CD1c-positive myeloid dendritic cell (primary cell): ENCODE data around the gene ZDHHC20.

Experiments used
- DNase-seq: peaks from one replicate; pipeline ENCODE4 v3.0.0-alpha.2; 2016; ENCODE audit errors: extremely low spot score

Gene ZDHHC20

GRCh38 chr13:21458813-21459701 is at the start of gene ZDHHC20:
ZDHHC20 (minus strand) TSS chr13:21459303; CDS start chr13:21459171, 132 bp downstream.
- peak; percentile 95 for DNase-seq

- no peak for DNase-seq
Observed at GRCh38 chr13:21504379-21504778, 45.3 kb upstream of the ZDHHC20 start.

DNA sequence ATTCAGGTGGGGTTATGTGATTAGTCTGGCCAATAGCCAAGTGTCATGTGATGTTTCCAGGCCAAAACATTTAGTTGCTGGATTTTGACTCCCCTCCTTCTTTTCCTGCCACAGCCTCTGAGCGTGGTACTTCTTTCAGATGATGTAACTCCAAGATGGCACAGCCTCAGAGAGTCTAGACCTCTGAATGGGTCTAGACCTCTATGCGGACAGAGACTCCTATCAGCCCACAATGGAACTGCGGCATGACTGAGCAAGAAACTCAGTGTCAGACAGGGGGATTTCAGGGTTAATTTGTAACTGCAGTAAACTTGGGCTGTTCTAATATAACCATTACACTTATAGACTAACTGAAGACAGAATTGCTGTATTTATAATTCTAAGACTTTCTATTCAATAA is 42.6 kb upstream of the ZDHHC20 start:
- no peak for DNase-seq

GRCh38 chr13:21486322-21486721 is 27.2 kb upstream of the ZDHHC20 start:
- no peak for DNase-seq

- no peak for DNase-seq
Observed at GRCh38 chr13:21483748-21484147, 24.6 kb upstream of the ZDHHC20 start.

DNA sequence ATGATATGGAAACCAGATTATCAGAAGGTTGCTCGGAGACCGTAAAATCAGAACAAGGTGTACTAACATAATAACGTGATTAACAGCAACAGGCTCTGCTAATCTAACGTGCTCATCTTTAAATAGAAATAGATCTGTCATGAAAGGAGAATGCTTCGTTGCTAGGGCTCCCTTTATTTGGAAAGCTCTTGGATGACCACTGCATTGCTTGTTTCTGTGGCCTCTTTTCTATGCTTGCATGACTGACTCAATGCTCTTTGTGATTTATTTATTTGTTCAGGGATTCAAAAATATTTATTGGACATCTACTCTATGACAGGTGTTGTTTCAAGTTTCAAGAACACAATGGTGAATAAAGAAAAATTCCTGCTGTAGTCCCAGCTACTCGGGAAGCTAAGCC is 22.3 kb upstream of the ZDHHC20 start:
- DNase-seq = no peak

DNA sequence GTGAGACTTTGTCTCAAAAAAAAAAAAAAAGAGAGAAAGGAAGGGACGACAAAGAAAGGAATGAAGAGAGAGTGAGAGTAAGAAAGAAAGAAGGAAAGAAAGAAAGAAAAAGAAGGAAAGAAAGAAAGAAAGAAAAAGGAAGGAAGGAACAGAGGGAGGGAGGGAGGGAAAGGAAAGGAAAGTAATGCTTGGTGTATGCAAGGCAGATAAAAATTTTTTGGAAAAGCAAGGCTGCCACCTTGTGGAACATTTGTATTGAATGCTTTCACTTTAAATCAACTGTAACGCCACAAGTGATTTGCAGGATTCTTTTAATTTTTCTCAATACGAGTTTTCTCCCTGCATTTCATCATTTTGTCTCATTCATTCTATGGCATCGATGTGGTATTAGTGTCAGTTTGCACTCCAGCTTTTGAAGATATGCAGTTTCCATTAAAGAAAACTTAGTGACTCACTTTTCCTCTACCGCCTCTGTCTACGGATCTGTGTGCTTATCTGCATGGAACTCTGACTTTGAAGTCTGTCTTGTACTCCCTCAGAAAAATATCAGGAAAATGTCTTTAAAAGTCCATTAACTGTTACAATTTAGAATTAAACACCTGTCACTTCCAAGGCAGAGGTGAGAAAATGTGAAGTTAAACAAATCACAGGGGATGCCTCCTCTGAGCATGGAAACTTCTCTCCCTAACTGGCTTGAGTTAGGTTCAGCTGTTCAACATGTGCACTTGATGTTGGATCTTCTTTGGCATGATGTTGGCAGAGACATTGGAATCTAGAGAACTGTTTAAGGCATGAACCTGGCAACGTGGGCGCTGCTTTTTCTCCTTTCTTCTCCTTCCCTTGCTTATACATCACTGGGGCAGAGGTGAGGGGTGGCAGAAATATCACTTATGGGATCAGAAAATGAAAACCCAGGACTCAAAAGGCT is 20.0 kb upstream of the ZDHHC20 start:
- peak; percentile 84 for DNase-seq

GRCh38 chr13:21476893-21477472 is 17.9 kb upstream of the ZDHHC20 start:
- DNase-seq = peak; percentile 88

- DNase-seq = no peak
Observed at GRCh38 chr13:21475115-21475514, 16.0 kb upstream of the ZDHHC20 start.

- no peak for DNase-seq
Observed at GRCh38 chr13:21470785-21471184, 11.7 kb upstream of the ZDHHC20 start.

DNA sequence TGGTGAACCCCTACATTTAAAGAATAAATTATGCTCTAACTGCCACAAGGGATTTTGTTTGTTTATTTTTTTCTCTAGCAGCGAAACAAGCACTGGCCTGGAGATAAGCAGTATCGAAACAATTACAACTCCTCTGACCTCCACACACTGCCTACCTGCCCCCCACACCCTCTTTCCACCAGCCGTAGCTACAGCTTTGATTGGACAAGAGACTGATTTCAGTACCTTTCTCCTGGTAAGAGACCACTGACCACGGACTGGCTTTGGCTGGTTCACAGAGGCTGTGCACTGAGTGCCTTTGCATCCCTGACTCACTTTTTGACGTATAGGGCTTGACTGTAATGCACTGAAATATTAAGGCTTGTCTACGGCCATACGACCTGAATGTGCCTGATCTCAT is 7.4 kb upstream of the ZDHHC20 start:
- no peak for DNase-seq

- DNase-seq = no peak
Observed at GRCh38 chr13:21465710-21466160, 6.6 kb upstream of the ZDHHC20 start.

DNA sequence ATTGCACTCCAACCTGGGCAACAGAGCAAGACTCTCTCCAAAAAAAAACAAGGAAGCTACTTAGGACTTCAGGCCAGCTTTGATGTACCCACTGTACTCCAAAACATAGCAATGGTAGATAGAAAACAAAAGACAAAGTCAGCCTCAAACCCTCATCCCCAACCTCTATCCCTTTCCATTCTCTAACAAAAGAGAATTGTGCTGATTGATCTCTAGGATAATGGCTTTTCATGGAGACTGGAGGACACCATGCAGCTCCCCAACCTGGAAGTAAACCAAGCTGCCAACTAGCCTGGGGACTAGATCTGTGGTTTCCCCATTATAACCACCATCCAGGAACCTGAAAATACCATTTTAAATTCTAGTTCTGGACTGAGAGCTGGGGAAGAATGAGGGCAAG is 4.3 kb upstream of the ZDHHC20 start:
- DNase-seq = no peak

DNA sequence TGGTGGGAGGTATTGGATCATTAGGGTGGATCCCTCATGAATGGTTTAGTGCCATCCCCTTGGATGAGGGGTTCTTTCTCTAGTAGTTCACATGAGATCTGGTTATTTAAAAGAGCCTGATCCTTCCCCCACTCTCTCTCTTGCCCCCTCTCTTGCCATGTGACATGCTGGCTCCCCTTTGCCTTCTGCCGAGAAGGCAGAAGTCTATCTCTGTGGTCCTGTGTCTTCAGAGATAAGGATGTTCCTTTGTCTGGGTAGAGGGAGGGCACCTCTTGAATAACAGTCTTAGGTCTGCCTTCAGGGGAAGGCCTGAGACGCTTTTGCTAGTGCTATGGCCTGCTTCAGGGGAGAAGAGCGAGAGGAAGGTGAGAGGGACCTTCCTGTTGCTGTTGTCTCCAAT is 2.0 kb upstream of the ZDHHC20 start:
- DNase-seq = no peak

- DNase-seq = no peak
Observed at GRCh38 chr13:21458451-21458812, 671 bp downstream of the ZDHHC20 start.

- DNase-seq = no peak
Observed at GRCh38 chr13:21453387-21454081, 5.6 kb downstream of the ZDHHC20 start.

DNA sequence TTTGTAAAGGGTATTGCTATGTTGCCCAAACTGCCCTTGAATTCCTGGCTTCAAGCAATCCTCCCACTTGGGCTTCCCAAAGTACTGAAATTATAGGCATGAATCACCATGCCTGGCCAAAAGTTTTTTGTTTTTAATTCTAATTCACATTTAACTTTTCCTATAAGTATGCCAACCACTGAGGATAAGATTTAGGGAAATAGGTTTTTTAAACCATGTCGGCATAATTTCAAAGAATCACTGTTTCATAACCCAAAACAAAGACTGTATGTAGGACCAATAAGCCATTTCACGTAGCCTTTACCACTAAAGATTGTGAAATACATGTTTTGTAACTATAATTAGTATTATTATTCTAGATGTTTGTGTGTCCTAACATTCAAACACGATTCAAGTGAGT is 8.2 kb downstream of the ZDHHC20 start:
- DNase-seq = no peak

- DNase-seq = no peak
Observed at GRCh38 chr13:21446656-21447055, 12.4 kb downstream of the ZDHHC20 start.

DNA sequence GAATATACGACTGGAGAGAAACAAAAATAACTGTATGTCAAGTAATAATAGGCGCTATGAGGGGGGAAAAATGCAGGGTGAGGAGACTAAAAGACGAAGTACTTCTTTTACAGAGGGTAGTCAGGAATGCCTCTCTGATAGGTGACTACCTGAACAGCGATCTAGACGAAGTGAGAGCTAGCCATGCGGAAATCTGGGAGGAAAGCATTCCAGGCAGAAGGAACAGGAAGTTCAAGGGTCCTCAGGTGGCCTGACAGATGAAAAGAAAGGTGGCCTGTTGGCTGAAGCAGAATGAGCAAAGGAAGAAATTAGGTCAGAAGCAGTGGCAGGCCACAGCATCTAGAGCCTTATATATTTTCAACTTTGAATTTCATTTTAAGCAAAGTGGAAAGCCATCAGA is 13.3 kb downstream of the ZDHHC20 start:
- no peak for DNase-seq

- no peak for DNase-seq
Observed at GRCh38 chr13:21443171-21443570, 15.9 kb downstream of the ZDHHC20 start.

DNA sequence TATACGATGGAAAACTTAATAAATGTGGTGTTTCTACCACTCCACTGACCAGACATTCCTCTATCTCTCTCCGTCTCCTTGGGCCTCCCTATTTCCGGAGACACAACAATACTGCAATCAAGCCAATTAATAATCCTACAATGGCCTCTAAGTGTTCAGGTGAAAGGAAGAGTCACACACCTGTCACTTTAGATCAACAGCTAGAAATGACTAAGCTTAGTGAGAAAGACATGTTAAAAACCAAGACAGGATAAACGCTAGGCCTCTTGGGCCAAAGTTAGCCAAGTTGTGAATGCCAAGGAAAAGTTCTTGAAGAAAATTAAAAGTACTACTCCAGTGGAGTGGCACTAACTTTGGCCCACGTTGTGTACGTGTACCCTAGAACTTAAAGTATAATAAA is 22.5 kb downstream of the ZDHHC20 start:
- DNase-seq = no peak

DNA sequence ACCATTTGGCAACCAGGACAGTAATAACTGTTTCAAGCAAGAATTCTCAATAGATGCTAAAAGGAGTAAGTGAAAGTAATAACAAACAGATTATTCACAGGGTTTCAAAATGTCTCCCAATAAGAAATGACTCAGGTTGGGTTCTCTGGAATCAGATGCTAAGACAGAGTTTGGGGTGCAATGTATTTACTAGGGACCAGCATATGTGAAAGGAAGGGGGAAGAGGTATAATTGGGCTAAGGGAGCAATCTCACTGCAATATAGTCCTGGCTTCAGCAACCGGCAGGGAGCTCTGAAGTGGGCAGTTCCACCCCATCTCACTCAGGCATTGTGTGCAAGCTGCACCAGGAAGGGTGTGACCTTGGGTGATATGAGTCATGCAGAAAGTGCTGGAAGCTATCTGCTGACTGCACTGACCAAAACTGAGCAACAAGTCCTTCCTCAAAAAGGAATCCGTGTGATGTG is 23.4 kb downstream of the ZDHHC20 start:
- DNase-seq = peak; percentile 88
